Left ventricle myocardium inferior (tissue), 1 donor: Measurements from ENCODE around the gene PPP2R2B. TPM values are rescaled to one million over a fixed set of nuclear protein-coding genes. Genes with fewer than 3 reads are reported as not detected.

ENCODE experiments used
- DNase-seq: peaks from one replicate; pipeline ENCODE4 v3.0.0-alpha.2; 2020
- H3K27ac ChIP-seq: fragments of 200-600 bp; replicated peaks from 2 replicates; pipeline ENCODE4 v1.8.0; 2021
- H3K27me3 ChIP-seq: fragments of 200-600 bp; 2 replicates; pipeline ENCODE4 v1.8.0; 2021; ENCODE audit warnings: low read depth
- H3K36me3 ChIP-seq: fragments of 200-600 bp; 2 replicates; pipeline ENCODE4 v1.8.0; 2021
- H3K4me1 ChIP-seq: fragments of 200-600 bp; 2 replicates; pipeline ENCODE4 v1.8.0; 2021
- H3K4me3 ChIP-seq: fragments of 200-600 bp; 2 replicates; pipeline ENCODE4 v1.8.0; 2021; ENCODE audit warnings: mild to moderate bottlenecking, moderate library complexity
- H3K9me3 ChIP-seq: fragments of 200-600 bp; replicated peaks from 2 replicates; pipeline ENCODE4 v1.8.0; 2021
- CTCF ChIP-seq: fragments of 200-600 bp; IDR thresholded peaks from 2 replicates; pipeline ENCODE4 v1.8.0; 2021; ENCODE audit warnings: antibody characterized with exemption, mild to moderate bottlenecking, borderline replicate concordance
- intact Hi-C: fragments of 100-400 bp; cut with micrococcal nuclease; formaldehyde crosslinking; loops from one replicate; pipeline ENCODE4 v1.11.0; 2022
- total RNA-seq: library from RNA; stranded (reverse); fragmentation: NEBNext Ultra II Directional; extraction: Animal tissue kit (Norgen Biotek cat#: 25700); gene quantifications from one replicate; pipeline ENCODE4 v1.2.1, GENCODE V29; 2021
- donor health status: DM: no; HTN: yes; CAD: no; lungs with severe emphysema.

The PPP2R2B gene
- total RNA-seq, 1 donor from 2014 or later, result 0.11 TPM

- no peaks in the 10 kb centered on the region for H3K27me3 ChIP-seq
- H3K36me3 ChIP-seq, result no peaks in the 10 kb centered on the region
- no peaks in the 10 kb centered on the region for H3K4me1 ChIP-seq
- no peaks in the 10 kb centered on the region for H3K9me3 ChIP-seq
- TF ChIP-seq CTCF, result no peak
- no peak overlapping the region for H3K4me3 ChIP-seq
- DNase-seq, result no peak
- intact Hi-C loops, result no loop called here
- no peak overlapping the region for H3K27ac ChIP-seq
Observed at GRCh38 chr5:146817973-146818372, 60.6 kb downstream of the PPP2R2B start.

- H3K27ac ChIP-seq, result no peak overlapping the region
- H3K9me3 ChIP-seq, result no peaks in the 10 kb centered on the region
- intact Hi-C loops, result no loop called here
- no peak for DNase-seq
- H3K27me3 ChIP-seq, result no peaks in the 10 kb centered on the region
- H3K4me3 ChIP-seq, result no peak overlapping the region
- H3K4me1 ChIP-seq, result no peaks in the 10 kb centered on the region
- TF ChIP-seq CTCF, result no peak
- no peaks in the 10 kb centered on the region for H3K36me3 ChIP-seq
Observed at GRCh38 chr5:146816775-146817387, 61.7 kb downstream of the PPP2R2B start.

GRCh38 chr5:146815411-146815810 is 63.1 kb downstream of the PPP2R2B start:
- H3K27me3 ChIP-seq, result no peaks in the 10 kb centered on the region
- no peaks in the 10 kb centered on the region for H3K36me3 ChIP-seq
- H3K9me3 ChIP-seq, result no peaks in the 10 kb centered on the region
- no peak overlapping the region for H3K4me3 ChIP-seq
- H3K4me1 ChIP-seq, result no peaks in the 10 kb centered on the region
- DNase-seq, result no peak
- intact Hi-C loops, result no loop called here
- no peak overlapping the region for H3K27ac ChIP-seq
- no peak for TF ChIP-seq CTCF

GRCh38 chr5:146813346-146814157 is 65.0 kb downstream of the PPP2R2B start:
- H3K4me3 ChIP-seq, result no peak overlapping the region
- H3K36me3 ChIP-seq, result no peaks in the 10 kb centered on the region
- no peaks in the 10 kb centered on the region for H3K4me1 ChIP-seq
- no peak overlapping the region for H3K27ac ChIP-seq
- no peak for TF ChIP-seq CTCF
- H3K27me3 ChIP-seq, result no peaks in the 10 kb centered on the region
- intact Hi-C loops, result no loop called here
- no peaks in the 10 kb centered on the region for H3K9me3 ChIP-seq
- DNase-seq, result no peak

- peaks cover 13% of the 10 kb centered on the region for H3K27me3 ChIP-seq
- no peak for DNase-seq
- H3K4me1 ChIP-seq, result no peaks in the 10 kb centered on the region
- H3K9me3 ChIP-seq, result no peaks in the 10 kb centered on the region
- intact Hi-C loops, result no loop called here
- no peak overlapping the region for H3K27ac ChIP-seq
- no peaks in the 10 kb centered on the region for H3K36me3 ChIP-seq
- no peak overlapping the region for H3K4me3 ChIP-seq
- no peak for TF ChIP-seq CTCF
Observed at GRCh38 chr5:146805081-146805480, 73.5 kb downstream of the PPP2R2B start.
